Stomach (tissue), 4 donors: ENCODE measurements around the gene TMTC2.

Source experiments
- POLR2A ChIP-seq, 4 donors: fragments of 450-650 bp; IDR thresholded peaks; one replicate each; pipeline ENCODE4 v1.6.1; 2016; ENCODE audit warnings: antibody characterized with exemption in 4 of 4, control low read depth in 2 of 4, mild to moderate bottlenecking in 1 of 4, moderate library complexity in 1 of 4
- POLR2AphosphoS5 ChIP-seq, 3 donors: sonication (generic); formaldehyde crosslinking; IDR thresholded peaks; one replicate each; pipeline ENCODE4 v1.6.1; 2016; ENCODE audit warnings: antibody characterized with exemption in 3 of 3
- TF ChIP-seq, protein P1 (sequence below), 7 experiments: fragments of 450-650 bp in 4 of 7; fragments of 200-600 bp in 3 of 7; sonication (generic) in 3 of 7; IDR thresholded peaks; one replicate each; pipeline ENCODE4 v1.5.1; 2016 to 2019; ENCODE audit warnings: antibody characterized with exemption in 7 of 7, control low read depth in 2 of 7, mild to moderate bottlenecking in 1 of 7

DNA sequence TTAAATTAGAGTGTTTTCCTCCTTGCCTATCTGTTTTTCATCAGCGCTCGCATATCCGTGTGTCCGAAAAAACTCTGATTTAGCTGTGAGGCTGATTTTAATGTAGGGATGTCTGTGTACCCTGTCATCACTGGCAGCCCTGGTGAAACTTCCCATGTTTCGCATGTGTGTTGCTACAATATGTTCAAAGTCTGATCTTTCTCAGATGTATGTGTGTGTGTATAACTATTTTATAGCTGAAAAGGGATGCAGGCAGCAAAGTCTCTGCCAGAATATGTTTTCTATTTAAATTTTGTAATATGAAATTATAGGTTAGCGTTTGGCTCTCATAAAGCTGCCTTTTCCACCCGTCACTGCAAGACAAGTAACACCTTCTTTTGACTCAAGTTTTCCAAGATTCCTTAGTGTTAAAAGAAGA, 154.8 kb downstream of the TMTC2 start:
- TF ChIP-seq, protein P1, sequence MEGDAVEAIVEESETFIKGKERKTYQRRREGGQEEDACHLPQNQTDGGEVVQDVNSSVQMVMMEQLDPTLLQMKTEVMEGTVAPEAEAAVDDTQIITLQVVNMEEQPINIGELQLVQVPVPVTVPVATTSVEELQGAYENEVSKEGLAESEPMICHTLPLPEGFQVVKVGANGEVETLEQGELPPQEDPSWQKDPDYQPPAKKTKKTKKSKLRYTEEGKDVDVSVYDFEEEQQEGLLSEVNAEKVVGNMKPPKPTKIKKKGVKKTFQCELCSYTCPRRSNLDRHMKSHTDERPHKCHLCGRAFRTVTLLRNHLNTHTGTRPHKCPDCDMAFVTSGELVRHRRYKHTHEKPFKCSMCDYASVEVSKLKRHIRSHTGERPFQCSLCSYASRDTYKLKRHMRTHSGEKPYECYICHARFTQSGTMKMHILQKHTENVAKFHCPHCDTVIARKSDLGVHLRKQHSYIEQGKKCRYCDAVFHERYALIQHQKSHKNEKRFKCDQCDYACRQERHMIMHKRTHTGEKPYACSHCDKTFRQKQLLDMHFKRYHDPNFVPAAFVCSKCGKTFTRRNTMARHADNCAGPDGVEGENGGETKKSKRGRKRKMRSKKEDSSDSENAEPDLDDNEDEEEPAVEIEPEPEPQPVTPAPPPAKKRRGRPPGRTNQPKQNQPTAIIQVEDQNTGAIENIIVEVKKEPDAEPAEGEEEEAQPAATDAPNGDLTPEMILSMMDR (IDR thresholded peaks at IDR 0.05) = no peak
- no peak for TF ChIP-seq POLR2A (IDR thresholded peaks at IDR 0.05)
- no peak for TF ChIP-seq POLR2AphosphoS5 (IDR thresholded peaks at IDR 0.05)
